ENCODE results near the gene ANKRD29.

ANKRD29 gene

GRCh38 chr18:23612434-23613090 is 50.1 kb downstream of the ANKRD29 start:
- DNase-seq, result no peak

- DNase-seq, result no peak
Observed at GRCh38 chr18:23609390-23610023, 53.2 kb downstream of the ANKRD29 start.

GRCh38 chr18:23608211-23608610 is 54.5 kb downstream of the ANKRD29 start:
- no peak for DNase-seq

GRCh38 chr18:23605941-23606340 is 56.8 kb downstream of the ANKRD29 start:
- no peak for DNase-seq

- DNase-seq, result no peak
Observed at GRCh38 chr18:23599809-23600208, 62.9 kb downstream of the ANKRD29 start.

- peak; percentile 57 for DNase-seq
Observed at GRCh38 chr18:23596183-23596582, 66.5 kb downstream of the ANKRD29 start.

GRCh38 chr18:23595591-23595990 is 67.1 kb downstream of the ANKRD29 start:
- no peak for DNase-seq

GRCh38 chr18:23593720-23594119 is 69.0 kb downstream of the ANKRD29 start:
- DNase-seq, result no peak

- DNase-seq, result no peak
Observed at GRCh38 chr18:23592911-23593310, 69.8 kb downstream of the ANKRD29 start.

- no peak for DNase-seq
Observed at GRCh38 chr18:23591011-23591410, 71.7 kb downstream of the ANKRD29 start.

GRCh38 chr18:23588836-23589560 is 73.7 kb downstream of the ANKRD29 start:
- no peak for DNase-seq

- DNase-seq, result no peak
Observed at GRCh38 chr18:23587220-23587642, 75.5 kb downstream of the ANKRD29 start.

GRCh38 chr18:23586249-23587196 is 76.2 kb downstream of the ANKRD29 start, which contains the start of gene NPC1:
TSS of gene NPC1 (minus strand) at chr18:23586506. CDS start at chr18:23586343, 163 bp downstream.
- DNase-seq, result peak; percentile 56

- no peak for DNase-seq
Observed at GRCh38 chr18:23585897-23586248, 76.8 kb downstream of the ANKRD29 start.

GRCh38 chr18:23585007-23585871 is 77.5 kb downstream of the ANKRD29 start:
- DNase-seq, result no peak

GRCh38 chr18:23584019-23584983 is 78.4 kb downstream of the ANKRD29 start:
- no peak for DNase-seq

- DNase-seq, result no peak
Observed at GRCh38 chr18:23583071-23583865, 79.4 kb downstream of the ANKRD29 start.

GRCh38 chr18:23580677-23581367 is 81.9 kb downstream of the ANKRD29 start:
- no peak for DNase-seq
